HTERT RPE-1 (cell line): ENCODE results near the gene CDK6.

Experiments used
- in situ Hi-C: fragments of 300-500 bp; cut with MboI; formaldehyde crosslinking; loops from 4 replicates; pipeline ENCODE4 v1.14.3; 2020; ENCODE audit warnings: low sequenced_read_pairs

The CDK6 gene

DNA sequence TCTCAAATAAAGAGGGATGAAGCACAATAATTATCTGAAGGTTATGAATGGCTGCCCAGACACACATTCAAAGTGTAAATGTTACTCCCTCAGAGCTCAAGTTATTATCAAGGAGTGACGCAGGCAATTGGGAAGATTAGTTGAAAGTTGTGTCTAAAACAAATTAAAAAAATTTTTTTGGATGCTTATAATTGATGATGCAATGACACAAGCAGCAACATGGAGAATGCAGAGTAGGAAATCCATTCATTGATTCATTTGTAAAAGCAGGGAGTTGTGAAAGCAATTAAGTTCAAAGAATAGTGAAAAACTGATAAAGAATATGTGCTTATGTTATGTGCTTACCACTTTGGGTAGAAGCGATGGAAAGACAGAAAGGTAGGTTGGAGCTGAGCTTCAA is 120.4 kb downstream of the CDK6 start:
- in situ Hi-C loops, result no loop called here

DNA sequence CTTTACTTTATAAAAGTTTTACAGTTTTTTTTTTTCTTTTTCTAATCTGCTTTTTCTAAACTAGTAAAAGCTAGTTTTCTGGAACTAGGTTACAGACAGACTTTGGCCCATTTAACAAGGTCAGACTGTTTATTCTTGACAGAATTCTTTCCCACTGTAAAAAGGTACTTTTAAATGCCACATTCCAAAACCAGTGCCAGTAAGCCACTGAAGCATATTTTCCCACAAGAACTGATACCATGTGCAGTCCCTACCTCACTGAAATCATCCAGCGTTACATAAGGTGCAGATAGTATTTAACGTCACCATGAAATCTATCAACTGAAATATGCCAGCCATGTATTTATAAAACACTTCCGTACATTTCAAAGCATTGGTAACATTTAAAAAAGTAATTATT is 121.6 kb downstream of the CDK6 start:
- in situ Hi-C loops, result no loop called here

DNA sequence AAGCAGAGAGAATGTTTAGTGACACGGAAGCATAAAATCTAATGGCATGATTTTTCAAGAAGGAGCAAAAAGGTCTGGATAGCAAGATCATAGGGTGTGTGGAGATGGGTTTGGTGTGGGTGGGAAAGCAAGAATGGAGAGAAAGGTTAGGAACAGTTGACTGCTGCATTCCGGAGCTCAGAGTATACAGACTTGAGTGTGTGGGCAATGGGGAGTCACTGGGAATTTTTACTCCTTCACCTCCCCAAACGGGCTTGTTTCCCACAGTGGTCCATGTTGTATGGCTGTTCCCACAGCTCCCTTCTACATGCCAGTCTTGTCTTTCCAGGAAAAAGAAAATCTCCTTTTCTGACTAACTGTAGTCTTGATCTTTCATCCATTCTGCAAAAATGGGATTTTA is 122.1 kb downstream of the CDK6 start:
- in situ Hi-C loops, result no loop called here

GRCh38 chr7:92709912-92710311 is 126.5 kb downstream of the CDK6 start:
- in situ Hi-C loops, result no loop called here

GRCh38 chr7:92709150-92709549 is 127.2 kb downstream of the CDK6 start:
- in situ Hi-C loops, result no loop called here

DNA sequence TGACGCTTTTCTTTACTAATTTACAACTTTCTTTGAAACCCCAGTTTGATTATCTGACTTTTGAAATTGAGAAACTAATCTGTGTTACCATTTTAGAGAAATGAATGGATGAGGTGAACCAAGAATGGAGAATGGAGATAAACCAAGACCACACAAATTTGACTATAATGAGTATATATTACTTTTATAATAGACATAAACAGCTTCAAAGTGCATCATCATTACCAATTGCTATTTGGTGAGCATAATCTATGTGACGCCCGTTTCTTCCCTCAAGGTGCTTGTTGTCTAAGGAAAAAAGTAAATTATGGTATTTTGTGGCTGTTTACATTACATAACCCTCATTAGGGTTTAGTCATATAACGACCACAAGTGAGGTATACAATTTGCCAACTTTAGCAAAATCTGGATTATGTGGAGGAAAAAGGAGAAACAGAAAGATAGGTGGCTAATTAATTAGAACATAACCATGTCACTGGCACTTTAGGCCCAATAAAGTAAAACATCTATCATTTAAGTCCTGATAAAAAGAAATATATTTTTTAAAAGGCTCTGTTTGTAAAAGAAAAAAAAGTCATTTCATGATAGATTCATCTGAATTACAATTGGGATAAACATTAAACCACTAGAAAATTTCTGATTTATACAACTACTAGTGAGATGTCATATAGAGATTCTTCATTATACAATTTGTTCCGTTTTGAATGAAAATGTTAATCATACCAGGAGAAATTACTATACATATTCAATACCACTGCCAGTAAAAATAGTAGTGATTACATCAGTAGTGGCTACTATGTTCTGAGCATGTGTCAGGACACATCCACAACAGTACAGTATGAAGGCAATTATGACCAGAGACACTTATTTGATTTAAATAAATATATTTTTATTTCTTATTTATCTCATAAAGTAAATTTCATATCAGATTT is 128.0 kb downstream of the CDK6 start:
- in situ Hi-C loops, result no loop called here

- in situ Hi-C loops, result no loop called here
These were observed 128.9 kb downstream of the CDK6 start for GRCh38 chr7:92707435-92707834.

GRCh38 chr7:92706563-92706962 is 129.8 kb downstream of the CDK6 start:
- in situ Hi-C loops, result no loop called here

DNA sequence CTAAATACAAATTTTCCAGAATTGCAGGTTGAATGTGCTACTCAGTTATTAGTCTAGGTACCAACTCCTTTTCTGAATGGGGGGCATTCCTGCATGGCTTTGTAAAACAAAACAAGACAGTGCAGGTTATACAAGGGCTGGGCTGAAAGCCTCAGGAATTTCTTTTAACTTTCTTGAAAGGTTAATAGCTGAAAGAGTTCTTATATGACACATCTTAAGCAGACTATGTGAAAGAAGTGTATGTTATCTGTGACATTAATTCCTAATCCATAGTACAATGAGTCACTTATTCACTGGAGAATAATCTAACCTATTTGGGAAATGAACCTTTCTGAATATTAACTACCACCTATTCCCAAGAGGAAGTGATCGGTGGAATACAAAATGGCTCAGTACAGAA is 130.5 kb downstream of the CDK6 start:
- in situ Hi-C loops, result no loop called here

- in situ Hi-C loops, result no loop called here
These were observed 131.5 kb downstream of the CDK6 start for GRCh38 chr7:92704858-92705257.

- in situ Hi-C loops, result no loop called here
These were observed 133.8 kb downstream of the CDK6 start for GRCh38 chr7:92702535-92702934.

DNA sequence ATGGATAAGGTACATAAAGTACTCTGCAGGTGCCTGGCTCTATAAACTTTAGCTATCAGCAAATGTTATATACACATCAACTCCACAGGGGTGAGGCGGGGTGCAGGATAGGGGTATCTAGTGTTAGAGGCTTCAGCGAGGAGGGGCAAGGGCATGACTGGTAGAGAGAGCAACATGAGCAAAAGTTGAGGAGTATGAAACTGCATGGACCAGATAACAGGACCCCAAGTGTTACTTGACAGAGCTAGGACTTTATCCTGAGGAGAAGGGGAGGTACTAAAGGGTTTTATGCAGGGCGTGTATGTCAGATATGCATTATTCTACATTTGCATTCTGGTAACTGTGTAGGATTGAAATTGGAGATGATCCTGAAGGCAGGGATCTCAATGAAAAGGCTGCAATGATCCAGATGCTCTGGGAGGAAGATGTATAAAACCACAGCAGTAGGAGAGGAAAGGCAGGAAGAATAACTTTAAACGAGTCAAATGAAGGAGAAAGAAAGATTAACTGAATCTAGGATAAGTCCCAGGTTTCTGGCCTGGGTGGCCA is 136.3 kb downstream of the CDK6 start:
- in situ Hi-C loops, result no loop called here

- in situ Hi-C loops, result no loop called here
These were observed 136.8 kb downstream of the CDK6 start for GRCh38 chr7:92699560-92699959.

DNA sequence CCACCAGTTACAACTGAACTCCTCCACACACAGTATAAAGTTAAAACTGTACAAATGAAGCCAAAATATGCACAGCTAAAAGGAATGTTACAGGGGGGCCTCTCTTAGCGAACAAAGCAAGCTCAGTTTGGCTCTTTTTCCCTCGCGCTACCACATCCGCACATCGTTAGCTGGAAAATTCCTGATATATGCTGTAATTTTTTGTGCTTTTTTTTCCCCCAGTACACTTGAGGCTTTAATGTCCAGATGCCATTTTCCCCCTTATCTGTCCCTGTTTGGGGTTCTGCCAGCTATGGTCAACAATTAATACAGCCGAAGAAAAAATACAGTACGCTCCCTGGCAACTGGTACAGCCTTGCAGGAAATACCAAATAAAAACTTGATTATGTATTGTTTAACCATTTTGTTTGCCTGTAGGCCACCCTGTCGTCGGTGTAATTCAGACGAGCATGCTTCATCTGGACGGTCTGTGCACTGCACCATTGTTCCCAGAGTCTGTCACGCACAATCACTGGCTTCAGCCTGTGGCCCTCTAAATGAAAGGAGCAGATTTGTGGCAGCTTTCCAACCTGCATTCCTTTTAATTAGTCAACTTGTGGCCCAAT is 138.0 kb downstream of the CDK6 start:
- in situ Hi-C loops, result no loop called here

- in situ Hi-C loops, result no loop called here
These were observed 139.0 kb downstream of the CDK6 start for GRCh38 chr7:92697414-92697813.

- in situ Hi-C loops, result no loop called here
These were observed 139.4 kb downstream of the CDK6 start for GRCh38 chr7:92697012-92697411.

DNA sequence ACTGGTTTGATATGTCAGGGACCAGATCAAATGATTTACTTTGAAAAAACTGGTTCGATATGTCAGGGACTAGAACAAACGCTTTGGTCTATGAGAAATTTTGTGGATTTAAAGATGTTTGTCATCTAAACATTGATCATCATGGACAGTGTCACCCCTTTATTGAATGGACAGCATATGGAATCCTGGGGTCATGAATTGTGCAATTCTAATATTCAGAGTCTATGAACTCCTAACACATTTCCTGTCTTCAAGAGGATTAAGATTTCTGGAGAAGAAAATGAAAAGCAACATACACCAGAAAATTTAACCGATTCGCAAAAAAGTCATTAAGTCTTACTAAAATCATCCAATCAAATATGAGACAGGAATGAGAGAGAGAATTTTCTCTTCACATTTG is 139.8 kb downstream of the CDK6 start:
- in situ Hi-C loops, result no loop called here

GRCh38 chr7:92695308-92696261 is 140.8 kb downstream of the CDK6 start:
- in situ Hi-C loops, result no loop called here

- in situ Hi-C loops, result no loop called here
These were observed 142.2 kb downstream of the CDK6 start for GRCh38 chr7:92694211-92694610.

DNA sequence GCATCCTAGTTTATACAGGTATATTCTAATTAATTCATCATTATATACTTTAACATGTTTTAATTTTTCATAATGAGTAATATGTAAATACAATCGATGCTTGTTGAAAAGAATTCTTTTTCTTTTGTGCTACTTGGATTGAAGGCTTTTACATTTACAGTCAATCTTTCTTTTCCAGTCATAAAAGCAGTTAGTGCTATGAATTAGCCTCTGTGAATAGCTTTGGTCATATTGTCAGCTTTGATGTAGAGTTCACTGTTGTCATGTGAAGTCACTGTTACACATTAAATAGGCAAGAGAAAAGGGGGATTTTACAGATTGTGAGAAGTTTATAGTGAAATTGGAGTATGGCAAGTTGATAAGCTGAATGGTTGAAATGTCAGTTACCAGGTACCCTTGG is 142.9 kb downstream of the CDK6 start:
- in situ Hi-C loops, result no loop called here

DNA sequence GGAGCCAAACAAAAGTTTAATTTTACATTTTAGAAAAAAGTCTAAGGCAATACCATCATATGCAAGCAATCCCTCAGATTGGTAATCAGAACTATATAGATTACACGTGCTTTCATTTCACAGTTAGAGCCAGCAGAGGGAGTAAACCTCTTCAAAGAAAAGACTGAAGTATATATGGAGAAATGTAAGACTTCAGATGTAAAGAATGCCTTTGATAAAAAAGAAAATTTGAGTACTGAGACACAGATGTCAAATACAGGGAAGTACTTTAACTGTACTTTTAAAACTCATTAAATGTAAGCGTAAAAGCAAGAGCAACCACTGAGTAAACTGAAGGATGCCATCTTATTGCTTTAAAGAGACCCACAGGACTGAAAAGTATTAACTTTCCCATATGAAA is 144.8 kb downstream of the CDK6 start:
- in situ Hi-C loops, result no loop called here
